HEK293T (cell line): Measurements from ENCODE around the gene CPA2.
A peak's percentile ranks its signal among the peaks of the same experiment; 100 is the strongest.

Source experiments
- CTCF ChIA-PET: fragments of 350-600 bp; formaldehyde crosslinking; extraction: SDS; loops from one replicate; lab custom pipeline; 2021; ENCODE audit warnings: antibody characterized with exemption, inconsistent platforms; lab: Yijun Ruan, JAX
- POLR2A ChIA-PET: fragments of 350-600 bp; formaldehyde crosslinking; extraction: SDS; loops from one replicate; lab custom pipeline; 2020; ENCODE audit warnings: antibody characterized with exemption, inconsistent platforms; lab: Yijun Ruan, JAX
- DNase-seq: peaks from one replicate; pipeline ENCODE4 v3.0.0; 2012; ENCODE audit warnings: mixed read lengths; ENCODE audit errors: extremely low spot score
- ARNT ChIP-seq: fragments of 450-650 bp; IDR thresholded peaks from 2 replicates; pipeline ENCODE4 v1.6.1; 2017; ENCODE audit warnings: mild to moderate bottlenecking
- BHLHE40 ChIP-seq: fragments of 450-650 bp; IDR thresholded peaks from 2 replicates; pipeline ENCODE4 v1.6.1; 2016; ENCODE audit warnings: mild to moderate bottlenecking, moderate library complexity, borderline replicate concordance
- CTBP1 ChIP-seq: fragments of 450-650 bp; IDR thresholded peaks from 2 replicates; pipeline ENCODE4 v1.6.1; 2016; ENCODE audit warnings: borderline replicate concordance
- ELF4 ChIP-seq: fragments of 450-650 bp; IDR thresholded peaks from 2 replicates; pipeline ENCODE4 v1.6.1; 2017; ENCODE audit warnings: antibody characterized with exemption
- FOXA1 ChIP-seq: fragments of 450-650 bp; IDR thresholded peaks from 2 replicates; pipeline ENCODE4 v1.6.1; 2016; ENCODE audit warnings: mild to moderate bottlenecking
- FOXK2 ChIP-seq: fragments of 450-650 bp; IDR thresholded peaks from 2 replicates; pipeline ENCODE4 v1.6.1; 2016; ENCODE audit warnings: mild to moderate bottlenecking
- FOXM1 ChIP-seq: fragments of 450-650 bp; IDR thresholded peaks from 2 replicates; pipeline ENCODE4 v1.6.1; 2017; ENCODE audit warnings: mild to moderate bottlenecking, borderline replicate concordance
- HDGF ChIP-seq: fragments of 450-650 bp; IDR thresholded peaks from 2 replicates; pipeline ENCODE4 v1.6.1; 2017; ENCODE audit warnings: antibody characterized with exemption, borderline replicate concordance
- L3MBTL2 ChIP-seq: fragments of 450-650 bp; conservative IDR thresholded peaks from 2 replicates; pipeline ENCODE4 v1.6.1; 2016; ENCODE audit warnings: mild to moderate bottlenecking
- LEF1 ChIP-seq: fragments of 450-650 bp; IDR thresholded peaks from 2 replicates; pipeline ENCODE4 v1.6.1; 2017; ENCODE audit warnings: mild to moderate bottlenecking, borderline replicate concordance
- NFRKB ChIP-seq: fragments of 450-650 bp; IDR thresholded peaks from 2 replicates; pipeline ENCODE4 v1.6.1; 2016; ENCODE audit warnings: mild to moderate bottlenecking, moderate library complexity
- PKNOX1 ChIP-seq: fragments of 450-650 bp; IDR thresholded peaks from 2 replicates; pipeline ENCODE4 v1.6.1; 2016
- SP1 ChIP-seq: fragments of 450-650 bp; IDR thresholded peaks from 2 replicates; pipeline ENCODE4 v1.6.1; 2017
- SUZ12 ChIP-seq: fragments of 450-650 bp; IDR thresholded peaks from 2 replicates; pipeline ENCODE4 v1.6.1; 2016; ENCODE audit warnings: mild to moderate bottlenecking
- TARDBP ChIP-seq: fragments of 450-650 bp; IDR thresholded peaks from 2 replicates; pipeline ENCODE4 v1.6.1; 2016
- ZNF384 ChIP-seq: fragments of 450-650 bp; IDR thresholded peaks from 2 replicates; pipeline ENCODE4 v1.6.1; 2016

CPA2 gene

GRCh38 chr7:130273933-130274255 is 7.2 kb downstream of the CPA2 start:
- CTCF ChIA-PET, result interaction anchor here (0.6 kb wide), 1 partner anchor 99 kb away, joined by 3 read pairs; no protein-coding TSS in a partner anchor
- POLR2A ChIA-PET, result interaction anchor here (0.8 to 2.3 kb wide), 4 partner anchors 10 to 167 kb away, joined by 3 to 15 read pairs (median 8); partner anchors contain the start of genes CEP41 and TMEM209
- DNase-seq, result no peak
- no peak for TF ChIP-seq NFRKB

- TF ChIP-seq FOXM1 (no peak), ARNT (no peak), SP1 (no peak), L3MBTL2 (no peak), FOXK2 (no peak), CTBP1 (no peak), ELF4 (no peak), BHLHE40 (no peak), ZNF384 (no peak), TARDBP (no peak), PKNOX1 (no peak), FOXA1 (no peak), SUZ12 (no peak), NFRKB (no peak), LEF1 (no peak), HDGF (no peak)
- no peak for DNase-seq
- ChIA-PET CTCF (no interaction called here), POLR2A (interaction anchor here (2.3 kb wide), 1 partner anchor 11 kb away, joined by 12 read pairs; no protein-coding TSS in a partner anchor)
These were observed 7.6 kb downstream of the CPA2 start for GRCh38 chr7:130274296-130274695.

- no peak for DNase-seq
- ChIA-PET CTCF (no interaction called here), POLR2A (no interaction called here)
- TF ChIP-seq PKNOX1 (peak; percentile 27; the same call in 1 of the 2 replicates), ZNF384 (no peak)
These were observed 8.4 kb downstream of the CPA2 start for GRCh38 chr7:130274983-130275591.

GRCh38 chr7:130275826-130276297 is 9.2 kb downstream of the CPA2 start:
- POLR2A ChIA-PET, result no interaction called here
- CTCF ChIA-PET, result no interaction called here
- TF ChIP-seq CTBP1 (no peak), FOXK2 (no peak), PKNOX1 (peak; percentile 66), LEF1 (no peak), SUZ12 (no peak), NFRKB (no peak)
- DNase-seq, result no peak

- TF ChIP-seq SUZ12 (no peak), FOXM1 (no peak), SP1 (no peak), NFRKB (no peak), L3MBTL2 (no peak), HDGF (no peak), CTBP1 (no peak), ZNF384 (no peak), FOXK2 (no peak), ELF4 (no peak)
- POLR2A ChIA-PET, result no interaction called here
- CTCF ChIA-PET, result interaction anchor here (0.6 kb wide), 1 partner anchor 13 kb away, joined by 3 read pairs; no protein-coding TSS in a partner anchor
- no peak for DNase-seq
These were observed 10.4 kb downstream of the CPA2 start for GRCh38 chr7:130276796-130277762.

- peak; percentile 21 for DNase-seq
- CTCF ChIA-PET, result interaction anchor here (0.9 kb wide), 1 partner anchor 14 kb away, joined by 3 read pairs; no protein-coding TSS in a partner anchor
- TF ChIP-seq NFRKB, result no peak
- no peak for TF ChIP-seq FOXM1
- TF ChIP-seq BHLHE40, result no peak
- TF ChIP-seq ELF4, result no peak
- TF ChIP-seq CTBP1, result no peak
- no peak for TF ChIP-seq ZNF384
- no peak for TF ChIP-seq LEF1
- no peak for TF ChIP-seq FOXA1
- TF ChIP-seq ARNT, result no peak
- TF ChIP-seq HDGF, result no peak
- no peak for TF ChIP-seq SP1
- TF ChIP-seq SUZ12, result no peak
- TF ChIP-seq PKNOX1, result no peak
- TF ChIP-seq FOXK2, result no peak
- no peak for TF ChIP-seq L3MBTL2
- no peak for TF ChIP-seq TARDBP
- POLR2A ChIA-PET, result no interaction called here
These were observed 11.3 kb downstream of the CPA2 start for GRCh38 chr7:130277763-130278643.
